HTERT RPE-1 (cell line): ENCODE data around the gene TBX1.

ENCODE experiments used
- in situ Hi-C: fragments of 300-500 bp; cut with MboI; formaldehyde crosslinking; loops from 4 replicates; pipeline ENCODE4 v1.14.3; 2020; ENCODE audit warnings: low sequenced_read_pairs

The TBX1 gene

DNA sequence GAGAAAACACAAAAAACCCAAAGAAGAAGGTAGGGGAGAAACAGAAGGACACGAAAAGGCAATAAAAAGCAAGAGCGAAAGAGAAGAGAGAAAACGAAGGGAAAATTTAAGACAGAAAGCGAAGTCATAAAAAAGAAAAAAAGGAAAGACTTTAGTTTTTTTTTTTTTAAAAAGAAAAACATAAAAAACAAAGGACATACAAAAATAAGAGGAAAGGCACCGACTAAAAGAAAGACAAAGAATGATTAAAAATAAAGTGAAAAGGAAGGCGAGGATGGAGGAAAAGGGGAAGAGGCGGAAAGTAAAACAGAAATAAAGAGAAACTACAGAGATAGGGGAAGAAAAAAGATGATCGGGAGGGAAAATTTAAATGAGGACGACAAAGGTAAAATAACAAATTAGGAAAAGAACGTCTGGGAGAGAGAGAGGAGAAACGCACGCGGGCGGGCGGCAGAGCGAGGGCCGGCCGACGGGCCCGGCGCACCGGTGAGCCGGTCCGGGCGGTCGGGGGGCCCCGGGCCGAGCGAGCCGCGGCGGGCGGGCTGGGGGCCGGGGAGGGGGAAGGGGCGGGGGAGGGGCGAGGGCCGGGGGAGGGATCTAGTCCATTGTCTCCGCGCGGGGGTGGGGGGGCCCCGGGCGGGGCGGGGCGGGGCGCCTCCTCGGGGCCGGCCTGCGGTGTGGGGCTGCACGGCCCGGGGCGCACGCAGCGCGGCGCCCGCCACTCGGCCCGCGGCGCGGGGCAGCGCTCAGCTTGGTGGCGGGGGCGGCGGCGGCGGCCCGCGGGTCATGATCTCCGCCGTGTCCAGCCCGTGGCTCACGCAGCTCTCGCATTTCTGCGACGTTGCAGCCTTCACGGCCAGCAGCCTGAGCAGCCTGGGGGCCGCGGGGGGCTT, at the start of gene TBX1:
Gene TBX1 (plus strand): TSS at position 721 of the 893 bp plus-strand sequence. CDS start 66 bp downstream, at position 787.
- in situ Hi-C loops, result no loop called here

DNA sequence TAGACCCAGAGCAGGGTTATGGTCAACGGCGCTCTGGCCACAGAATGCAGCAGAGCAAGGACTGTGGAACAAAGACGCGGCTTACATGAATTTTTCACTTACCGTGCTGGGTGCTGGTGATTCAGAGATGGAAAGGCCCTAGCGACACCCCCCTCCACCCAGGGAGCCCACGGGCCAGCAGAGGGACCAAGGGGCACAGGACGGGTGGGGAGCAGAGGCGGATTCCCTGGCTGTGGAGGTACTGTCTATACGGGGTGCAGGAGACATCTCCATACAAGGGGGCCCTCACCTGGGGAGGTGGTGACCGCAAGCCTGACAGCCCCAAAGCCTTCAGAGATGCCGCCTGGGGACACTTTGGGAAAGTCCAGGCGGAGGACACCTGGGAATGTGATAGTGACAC, 47.3 kb upstream of the TBX1 start:
- in situ Hi-C loops, result no loop called here

DNA sequence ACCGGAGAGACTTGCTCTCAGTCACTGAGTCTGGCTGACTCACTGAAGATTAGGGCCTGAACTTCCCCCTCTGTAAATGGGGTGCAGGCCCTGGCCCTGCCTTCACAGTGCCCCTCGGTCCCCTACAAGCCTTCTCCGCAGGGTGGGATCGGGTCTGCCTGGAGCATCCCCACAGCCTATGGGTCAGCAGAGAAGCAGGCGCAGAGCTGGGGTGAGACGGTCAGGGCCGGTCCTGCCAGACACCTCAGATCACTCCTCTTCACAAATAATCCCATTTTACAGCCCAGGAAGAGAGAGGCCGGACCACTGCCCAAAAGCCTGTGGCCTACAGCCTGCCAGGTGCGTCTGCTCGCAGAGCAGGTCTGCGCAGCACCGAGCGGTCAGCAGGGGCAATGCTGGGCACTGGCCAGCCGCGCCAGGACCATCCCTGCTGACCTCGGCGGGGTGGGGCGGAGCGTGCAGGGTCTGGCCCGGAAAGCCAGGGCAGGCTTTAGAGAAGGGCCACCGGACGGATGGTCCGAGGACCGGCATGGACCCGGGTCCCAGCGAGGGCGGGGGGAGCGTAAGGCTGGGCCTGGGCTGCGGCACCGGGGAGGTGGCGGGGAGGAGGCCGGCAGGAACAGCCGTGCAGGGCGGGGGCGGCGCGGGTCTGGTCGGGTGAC, 46.8 kb upstream of the TBX1 start:
- in situ Hi-C loops, result no loop called here

DNA sequence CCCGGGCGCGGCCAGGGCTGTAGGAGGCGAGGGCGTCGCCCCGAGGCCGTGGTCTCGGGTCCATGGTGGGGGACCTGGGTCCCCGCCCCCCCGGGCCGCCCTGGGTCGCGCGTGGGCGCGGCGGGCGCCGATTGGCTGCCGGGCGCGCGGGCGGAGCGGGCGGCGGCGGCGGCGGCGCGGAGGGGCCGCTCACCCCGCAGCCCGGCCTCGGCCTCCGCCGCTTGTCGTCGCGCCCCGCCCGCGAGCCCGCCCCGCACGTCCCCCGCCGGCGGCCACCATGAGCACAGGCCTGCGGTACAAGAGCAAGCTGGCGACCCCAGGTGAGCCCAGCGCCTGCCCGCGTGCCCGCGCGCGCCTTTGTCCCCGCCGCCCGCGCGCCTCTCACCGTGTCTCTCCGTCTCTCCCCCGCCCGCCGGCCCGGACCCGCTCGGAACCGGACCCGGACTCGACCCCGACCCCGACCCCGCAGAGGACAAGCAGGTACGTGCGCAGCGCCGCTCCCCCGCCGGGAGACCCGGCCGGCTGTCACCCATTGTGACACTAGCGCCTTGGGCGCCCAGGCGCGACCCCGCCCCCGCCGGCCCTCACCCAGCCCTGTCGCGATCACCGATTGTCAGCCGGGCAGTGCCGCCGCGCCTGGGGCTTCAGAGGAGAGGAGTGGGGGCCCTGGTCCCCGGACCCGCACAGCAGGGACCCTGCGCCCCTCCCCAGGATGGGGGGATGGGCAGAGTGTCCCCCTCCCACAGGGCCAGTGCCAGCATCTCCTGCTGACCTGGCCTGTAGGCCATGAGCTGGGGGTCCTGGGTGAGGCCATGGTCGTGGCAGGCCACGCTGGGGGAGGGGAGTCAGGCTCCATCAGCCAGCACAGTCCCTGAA, 46.0 kb upstream of the TBX1 start, which contains the start of gene SEPTIN5:
Gene SEPTIN5 (plus strand): TSS at position 192 of the 876 bp plus-strand sequence. CDS start 86 bp downstream, at position 278.
- in situ Hi-C loops, result no loop called here

DNA sequence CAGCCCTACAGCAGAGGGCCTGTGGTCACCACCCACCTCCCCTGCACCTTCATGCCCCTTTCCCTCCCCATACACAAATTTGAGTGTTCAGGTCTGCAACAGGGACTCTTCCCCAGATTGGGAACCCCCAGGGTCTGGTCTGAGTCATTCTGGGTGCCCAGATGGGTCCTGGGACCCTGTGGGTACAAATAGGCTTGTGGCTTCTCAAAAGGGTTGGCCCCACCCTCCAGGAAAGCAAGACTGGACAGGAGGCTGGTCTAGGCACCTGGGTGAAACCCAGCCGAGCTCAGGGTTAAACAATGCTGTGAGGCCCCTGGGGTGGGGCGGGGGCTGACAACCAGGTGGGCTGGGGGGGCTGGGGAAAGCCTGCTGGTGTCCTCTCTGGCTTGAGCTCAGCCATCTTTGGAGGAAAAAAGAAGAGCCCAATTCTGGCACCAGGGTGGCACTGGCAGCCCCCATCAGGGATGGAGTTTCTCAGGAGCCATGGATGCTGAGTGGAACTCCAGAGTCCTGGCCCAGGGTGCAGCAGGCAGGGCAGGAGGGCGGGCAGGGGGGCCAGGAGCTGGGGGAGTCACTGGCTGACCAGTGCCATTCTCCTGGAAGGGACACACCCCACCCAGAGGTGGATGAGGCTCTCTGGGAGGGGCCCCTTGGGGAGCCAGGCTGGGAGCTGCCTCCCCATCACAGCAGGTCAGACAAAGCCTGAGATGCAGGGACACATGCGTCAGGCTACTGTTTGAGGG, 45.2 kb upstream of the TBX1 start:
- in situ Hi-C loops, result no loop called here

- in situ Hi-C loops, result no loop called here
These were observed 44.3 kb upstream of the TBX1 start for GRCh38 chr22:19716041-19716828.

DNA sequence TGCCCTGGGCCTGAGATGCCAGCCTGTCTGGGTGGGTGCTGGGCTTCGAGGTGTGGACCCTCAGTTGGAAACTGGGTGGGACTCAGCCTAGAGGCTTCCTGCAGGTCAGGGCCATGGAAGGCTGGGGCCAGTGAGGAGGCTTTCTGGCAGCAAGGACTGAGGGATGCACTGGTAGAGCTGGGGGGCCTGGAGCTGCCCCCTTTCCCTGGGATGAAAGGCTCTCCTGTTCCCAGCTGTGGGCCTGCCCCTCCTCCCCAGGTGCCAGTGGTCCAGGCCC, 43.8 kb upstream of the TBX1 start:
- in situ Hi-C loops, result no loop called here

DNA sequence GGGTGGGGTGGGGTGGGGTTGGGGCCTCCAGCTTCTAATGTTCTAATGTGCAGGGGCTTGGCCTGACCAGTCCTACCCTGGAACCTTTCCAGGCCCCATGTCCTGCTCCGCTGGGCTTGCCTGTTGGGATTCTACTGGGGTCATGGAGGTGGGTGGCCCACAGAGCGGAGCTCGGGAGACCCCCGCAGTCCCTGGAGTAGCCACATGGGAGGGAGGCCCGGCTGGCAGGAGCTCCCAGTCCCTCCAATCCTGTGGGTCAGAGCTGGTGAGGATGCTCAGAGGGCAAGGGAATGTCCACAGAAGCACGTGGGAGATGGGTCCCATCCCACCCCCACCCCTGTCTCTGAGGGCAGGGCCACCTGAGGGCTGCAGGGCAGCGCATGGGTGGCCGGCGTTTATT, 43.4 kb upstream of the TBX1 start:
- in situ Hi-C loops, result no loop called here

DNA sequence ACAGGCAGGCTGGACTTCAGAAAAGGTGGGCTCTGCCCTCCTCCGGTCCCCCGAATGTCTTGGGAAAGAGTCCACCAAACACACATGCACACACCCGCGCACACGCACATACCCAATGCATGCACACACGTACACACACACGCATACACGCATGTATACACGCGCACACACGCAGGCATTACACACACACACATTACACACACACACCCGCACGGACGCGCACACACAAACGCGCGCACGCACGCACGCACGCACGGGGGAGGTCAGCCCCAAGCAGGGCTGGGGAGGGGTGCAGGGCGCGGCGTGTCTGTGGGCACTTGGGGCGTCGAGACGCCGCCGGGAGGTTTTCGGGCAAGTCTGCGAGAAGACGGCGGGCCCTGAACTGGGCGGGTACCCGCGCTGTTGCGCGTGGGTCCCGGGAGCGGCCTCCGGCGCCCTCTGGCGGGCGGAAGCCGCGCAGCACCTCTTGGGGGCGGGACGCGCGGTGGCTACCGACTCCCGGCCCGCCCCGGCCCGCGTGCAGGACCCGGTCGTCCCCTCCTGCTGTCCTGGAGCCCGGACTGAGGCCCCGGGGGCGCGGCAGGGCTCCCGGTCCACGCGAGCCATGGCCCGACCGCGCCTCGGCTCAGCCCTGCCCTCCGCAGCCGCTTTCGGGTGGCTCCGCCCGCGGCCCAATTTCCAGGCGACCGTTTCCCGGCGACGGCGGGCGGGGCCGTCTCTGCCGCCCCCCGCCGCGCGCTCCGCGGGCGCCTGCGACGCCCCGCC, 42.7 kb upstream of the TBX1 start:
- in situ Hi-C loops, result no loop called here

GRCh38 chr22:19718456-19719049, 42.0 kb upstream of the TBX1 start:
- in situ Hi-C loops, result no loop called here

DNA sequence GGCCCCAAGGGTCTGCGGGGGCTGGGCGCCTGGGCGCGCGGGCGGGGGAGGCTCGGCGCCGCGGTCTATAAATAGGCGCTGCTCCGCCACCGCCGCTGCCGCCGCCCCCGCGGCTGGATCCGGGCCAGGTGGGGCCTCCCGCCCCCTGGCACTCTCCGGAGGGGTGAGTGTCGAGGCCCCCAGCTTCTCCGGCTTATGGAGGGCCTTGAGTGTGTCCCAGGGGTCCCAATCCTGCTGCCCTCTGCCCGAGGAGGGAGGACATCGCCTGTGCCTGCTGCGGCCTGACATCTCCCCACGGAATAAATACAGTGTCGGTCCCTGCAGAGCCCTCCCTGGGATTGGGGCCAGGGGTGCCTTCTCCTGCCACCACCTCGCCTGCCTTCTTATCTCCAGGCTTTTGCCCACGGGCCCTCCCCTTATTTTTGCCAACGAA, 41.5 kb upstream of the TBX1 start:
- in situ Hi-C loops, result no loop called here

- in situ Hi-C loops, result no loop called here
These were observed 41.0 kb upstream of the TBX1 start for GRCh38 chr22:19719488-19720021.

- in situ Hi-C loops, result no loop called here
These were observed 40.3 kb upstream of the TBX1 start for GRCh38 chr22:19720150-19720827.

GRCh38 chr22:19720999-19721329, 39.6 kb upstream of the TBX1 start:
- in situ Hi-C loops, result no loop called here

DNA sequence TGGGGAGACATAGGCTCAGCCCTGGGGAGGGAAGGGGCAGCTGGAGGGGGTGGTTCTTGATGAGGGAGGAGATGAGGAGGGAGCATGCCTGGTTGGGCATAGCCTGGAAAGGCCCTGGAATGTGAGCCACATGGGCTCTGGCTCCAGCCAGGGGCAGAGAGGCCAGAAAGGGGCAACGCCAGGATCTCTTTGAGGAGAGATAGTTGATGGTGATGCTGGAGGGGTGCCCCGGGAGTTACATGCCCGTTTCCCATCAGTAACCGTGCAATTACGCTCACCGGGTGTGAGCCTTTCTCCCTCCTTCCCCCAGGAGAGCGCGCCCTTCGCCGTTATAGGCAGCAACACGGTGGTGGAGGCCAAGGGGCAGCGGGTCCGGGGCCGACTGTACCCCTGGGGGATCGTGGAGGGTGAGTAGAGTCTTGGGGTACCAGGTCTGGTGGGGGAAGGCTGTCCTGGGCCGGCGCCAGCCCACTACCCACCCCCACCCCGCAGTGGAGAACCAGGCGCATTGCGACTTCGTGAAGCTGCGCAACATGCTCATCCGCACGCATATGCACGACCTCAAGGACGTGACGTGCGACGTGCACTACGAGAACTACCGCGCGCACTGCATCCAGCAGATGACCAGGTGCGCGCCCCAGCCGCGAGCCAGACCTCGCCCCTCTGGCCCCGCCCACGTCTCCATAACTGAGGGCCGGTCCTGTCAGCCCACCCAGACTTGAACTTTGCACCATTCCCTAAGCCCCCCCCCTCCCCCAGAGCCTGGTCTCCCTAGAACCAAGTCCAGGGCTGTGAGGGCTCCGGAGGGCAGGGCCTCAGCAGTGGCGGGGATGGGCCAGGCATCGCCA, 39.0 kb upstream of the TBX1 start:
- in situ Hi-C loops, result no loop called here

DNA sequence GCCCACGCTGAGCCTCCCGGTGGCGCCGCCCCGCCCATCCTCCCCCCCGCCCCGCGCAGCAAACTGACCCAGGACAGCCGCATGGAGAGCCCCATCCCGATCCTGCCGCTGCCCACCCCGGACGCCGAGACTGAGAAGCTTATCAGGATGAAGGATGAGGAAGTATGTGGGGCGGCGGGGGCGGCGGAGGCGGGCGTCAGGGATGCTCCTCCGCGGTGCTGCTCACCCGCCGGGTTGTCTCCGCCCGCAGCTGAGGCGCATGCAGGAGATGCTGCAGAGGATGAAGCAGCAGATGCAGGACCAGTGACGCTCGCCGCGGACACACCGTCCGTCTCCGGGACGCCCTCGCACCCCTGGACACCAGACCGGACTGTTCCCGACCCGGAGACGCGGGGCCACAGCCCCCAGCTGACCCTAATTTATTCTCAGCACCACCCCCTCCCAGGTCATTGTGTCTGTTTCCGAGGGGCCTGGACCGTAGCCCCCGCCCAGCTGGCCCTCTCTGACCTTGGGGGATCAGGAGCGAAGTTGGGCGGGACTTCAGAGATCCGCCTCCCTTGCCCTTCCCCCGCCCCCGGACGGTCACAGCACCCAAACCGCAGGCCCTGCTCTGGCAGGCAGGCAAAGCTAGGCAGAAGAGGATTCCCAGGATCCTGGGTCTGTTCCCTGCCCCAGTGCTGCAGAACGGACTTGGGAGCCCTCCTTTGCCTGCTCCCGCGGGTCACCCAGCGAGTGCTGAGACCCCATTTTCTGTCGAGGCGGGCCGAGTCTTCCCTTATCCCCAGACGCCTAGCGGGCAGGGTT, 38.2 kb upstream of the TBX1 start:
- in situ Hi-C loops, result no loop called here

- in situ Hi-C loops, result no loop called here
These were observed 37.7 kb upstream of the TBX1 start for GRCh38 chr22:19722982-19723231.
